OCI-LY7 (cell line): Measurements from ENCODE around the gene SMAD5. TPM values are rescaled to one million over a fixed set of nuclear protein-coding genes. Genes with fewer than 3 reads are reported as not detected.

Experiments used
- BruUV-seq: library from RNA; stranded (reverse); fragments of 400-500 nt; replicated peaks from 2 replicates; lab custom pipeline; 2021; lab: Mats Ljungman, UMichigan
- CTCF ChIA-PET: fragments of 300-600 bp; sonication (Branson Sonifier 250); formaldehyde crosslinking; loops from one replicate; lab custom pipeline; 2022; ENCODE audit warnings: antibody characterized with exemption; ENCODE audit not compliant: unreplicated experiment; lab: Charles Lee
- POLR2A ChIA-PET: fragments of 300-600 bp; sonication (Branson Sonifier 250); formaldehyde crosslinking; loops from one replicate; lab custom pipeline; 2022; ENCODE audit warnings: antibody characterized with exemption; lab: Charles Lee
- DNase-seq: peaks from one replicate; pipeline ENCODE4 v3.0.0-alpha.2; 2015; ENCODE audit warnings: low spot score
- H2AFZ ChIP-seq: fragments of 200-600 bp; sonication (generic), shearing (Covaris generic); 2 replicates; pipeline ENCODE4 v1.6.1; 2014; ENCODE audit warnings: mild to moderate bottlenecking, antibody characterized with exemption, low read length, moderate library complexity
- H3K27ac ChIP-seq: fragments of 200-600 bp; sonication (generic); 2 replicates; pipeline ENCODE4 v1.5.1; 2014; ENCODE audit warnings: mixed run types, low read depth, mild to moderate bottlenecking, moderate library complexity, low read length, inconsistent platforms; ENCODE audit not compliant: poor library complexity, severe bottlenecking
- H3K36me3 ChIP-seq: fragments of 200-600 bp; sonication (generic); 2 replicates; pipeline ENCODE4 v1.6.1; 2014; ENCODE audit warnings: mild to moderate bottlenecking, antibody characterized with exemption, low read length, moderate library complexity, mixed read lengths; ENCODE audit not compliant: insufficient read depth
- H3K4me1 ChIP-seq: fragments of 200-600 bp; sonication (generic); 2 replicates; pipeline ENCODE4 v1.5.1; 2014; ENCODE audit warnings: mild to moderate bottlenecking, low read length; ENCODE audit not compliant: insufficient read depth, poor library complexity, severe bottlenecking
- H3K4me2 ChIP-seq: fragments of 200-600 bp; sonication (generic); 2 replicates; pipeline ENCODE4 v1.6.1; 2014; ENCODE audit warnings: mild to moderate bottlenecking, low read length
- H3K4me3 ChIP-seq: fragments of 200-600 bp; sonication (generic); 2 replicates; pipeline ENCODE4 v1.5.1; 2014; ENCODE audit warnings: mild to moderate bottlenecking, low read depth, low read length; ENCODE audit not compliant: poor library complexity, severe bottlenecking
- H3K79me2 ChIP-seq: fragments of 200-600 bp; sonication (generic); 2 replicates; pipeline ENCODE4 v1.6.1; 2016; ENCODE audit warnings: low read depth, mild to moderate bottlenecking, low read length, moderate library complexity, mixed read lengths; ENCODE audit not compliant: insufficient read depth
- H3K9me2 ChIP-seq: fragments of 200-600 bp; sonication (generic); 2 replicates; pipeline ENCODE4 v1.6.1; 2016; ENCODE audit warnings: mild to moderate bottlenecking, low read length, mixed read lengths; ENCODE audit not compliant: insufficient read depth
- H3K9me3 ChIP-seq: fragments of 200-600 bp; sonication (generic); 2 replicates; pipeline ENCODE4 v1.6.1; 2014; ENCODE audit warnings: mild to moderate bottlenecking, mixed run types, low read length, mixed read lengths
- H4K20me1 ChIP-seq: fragments of 200-600 bp; sonication (generic); 2 replicates; pipeline ENCODE4 v1.6.1; 2014; ENCODE audit warnings: mild to moderate bottlenecking, antibody characterized with exemption, low read length, moderate library complexity, mixed read lengths; ENCODE audit not compliant: insufficient read depth
- CTCF ChIP-seq: fragments of 200-600 bp; sonication (generic); conservative IDR thresholded peaks from 2 replicates; pipeline ENCODE4 v1.5.1; 2014; ENCODE audit warnings: mild to moderate bottlenecking, antibody characterized with exemption, low read length, moderate library complexity, mixed read lengths
- EZH2phosphoT487 ChIP-seq: fragments of 200-600 bp; sonication (generic); IDR thresholded peaks from 2 replicates; pipeline ENCODE4 v1.6.1; 2018; ENCODE audit warnings: low read depth, borderline replicate concordance, mild to moderate bottlenecking, mixed run types, antibody characterized with exemption, low read length, moderate library complexity, mixed read lengths
- intact Hi-C: fragments of 100-400 bp; cut with micrococcal nuclease; formaldehyde crosslinking; loops from one replicate; pipeline ENCODE4 v1.10.0; 2022; ENCODE audit not compliant: unreplicated experiment
- small RNA-seq: library from RNA; depleted of rRNA; stranded (forward); fragments of <200 nt; gene quantifications from one replicate; pipeline ENCODE3, GENCODE V24; 2014
- total RNA-seq, 2 experiments: library from RNA; depleted of rRNA in 1 of 2; stranded (reverse); fragments of >200 nt in 1 of 2; shearing (Covaris generic) in 1 of 2; gene quantifications; 2 replicates each; pipeline ENCODE4 v1.2.3, GENCODE V29; 2014 to 2022

The SMAD5 gene
- total RNA-seq, 2 experiments from 2014 or later, result 32.9 to 94.5 TPM

DNA sequence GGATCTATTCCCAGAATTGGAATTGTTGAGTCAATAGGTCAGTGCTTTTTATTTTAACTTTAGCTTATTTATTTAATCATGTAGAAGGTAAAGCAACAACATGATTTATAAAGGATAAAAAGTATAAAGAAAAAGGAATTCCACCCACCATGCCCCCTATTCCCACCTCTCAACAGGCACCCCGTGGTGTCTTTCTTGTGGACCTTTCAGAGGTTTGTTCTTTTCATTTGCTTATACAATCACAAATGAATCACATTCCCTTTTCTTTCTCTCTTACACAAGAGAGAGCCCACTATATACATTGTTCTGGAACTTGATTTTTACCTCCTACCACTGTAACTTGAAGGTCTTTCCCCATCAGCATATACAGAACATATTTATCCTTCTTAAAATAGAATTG, 97.5 kb downstream of the SMAD5 start:
- Histone ChIP-seq H3K9me2 (no peaks in the 10 kb centered on the region), H3K4me3 (no peak overlapping the region), H2AFZ (no peak overlapping the region), H3K36me3 (no peaks in the 10 kb centered on the region), H3K27ac (no peak overlapping the region), H3K4me2 (no peak overlapping the region), H3K79me2 (no peaks in the 10 kb centered on the region), H3K4me1 (no peaks in the 10 kb centered on the region), H4K20me1 (no peaks in the 10 kb centered on the region), H3K9me3 (no peaks in the 10 kb centered on the region)
- ChIA-PET POLR2A (no interaction called here), CTCF (no interaction called here)
- TF ChIP-seq EZH2phosphoT487, result no peak
- TF ChIP-seq CTCF, result no peak
- BruUV-seq, result no TSS peak
- intact Hi-C loops, result no loop called here
- DNase-seq, result no peak

DNA sequence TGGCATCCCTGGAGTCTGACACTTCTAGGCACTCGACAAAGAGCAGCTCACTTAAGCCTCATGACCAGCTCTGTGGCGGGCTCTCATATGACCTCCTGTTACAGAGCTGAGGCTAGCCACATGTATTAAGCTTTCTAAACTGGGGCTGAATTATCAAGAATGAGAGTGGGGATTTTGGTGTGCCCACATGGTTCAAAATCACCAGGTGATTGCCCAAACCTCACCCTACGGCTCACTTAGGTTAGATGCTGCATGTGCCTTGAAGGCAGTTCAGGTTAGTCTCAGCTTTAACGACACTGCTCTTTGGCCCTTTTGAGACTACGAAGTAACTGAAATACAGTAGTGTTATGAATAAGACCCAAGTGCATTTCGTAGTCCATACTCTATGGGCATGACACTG, 99.7 kb downstream of the SMAD5 start:
- H3K79me2 ChIP-seq, result no peaks in the 10 kb centered on the region
- no TSS peak for BruUV-seq
- ChIA-PET CTCF (no interaction called here), POLR2A (interaction anchor here (1.0 kb wide), 1 partner anchor 9 kb away, joined by 3 read pairs; no protein-coding TSS in a partner anchor)
- no peak for DNase-seq
- no peaks in the 10 kb centered on the region for H3K36me3 ChIP-seq
- H3K27ac ChIP-seq, result no peak overlapping the region
- intact Hi-C loops, result no loop called here
- H3K9me3 ChIP-seq, result no peaks in the 10 kb centered on the region
- H3K9me2 ChIP-seq, result no peaks in the 10 kb centered on the region
- H3K4me1 ChIP-seq, result no peaks in the 10 kb centered on the region
- no peak overlapping the region for H3K4me2 ChIP-seq
- no peak overlapping the region for H3K4me3 ChIP-seq
- TF ChIP-seq CTCF (no peak), EZH2phosphoT487 (no peak)
- no peaks in the 10 kb centered on the region for H4K20me1 ChIP-seq
- H2AFZ ChIP-seq, result no peak overlapping the region

Small RNAs within 50 kb of the gene (small RNA-seq; reads per million reads assigned to genes)
- gene RF02173, result not detected
- not detected for gene RF02175
- gene RF02176, result not detected

Other genes with a start within 250 kb of the SMAD5 start
- not detected in 2 replicates for gene IL9, start 237.0 kb upstream of the SMAD5 start, total RNA-seq (2014; rRNA removed; shearing (Covaris generic))
- not detected in 2 replicates for gene IL9, start 237.0 kb upstream of the SMAD5 start, total RNA-seq (2022)
- not detected in 2 replicates for gene LECT2, start 177.9 kb upstream of the SMAD5 start, total RNA-seq (2014; rRNA removed; shearing (Covaris generic))
- gene LECT2, start 177.9 kb upstream of the SMAD5 start, total RNA-seq (2022), result not detected in 2 replicates
- not detected in 2 replicates for gene TGFBI, start 103.9 kb upstream of the SMAD5 start, total RNA-seq (2014; rRNA removed; shearing (Covaris generic))
- not detected in 2 replicates for gene TGFBI, start 103.9 kb upstream of the SMAD5 start, total RNA-seq (2022)
- not detected in 2 replicates for gene SMIM32, start 60.3 kb downstream of the SMAD5 start, total RNA-seq (2014; rRNA removed; shearing (Covaris generic))
- gene SMIM32, start 60.3 kb downstream of the SMAD5 start, total RNA-seq (2022), result not detected in 2 replicates
- gene TRPC7, start 232.7 kb downstream of the SMAD5 start, total RNA-seq (2014; rRNA removed; shearing (Covaris generic)), result not detected in 2 replicates
- not detected in 2 replicates for gene TRPC7, start 232.7 kb downstream of the SMAD5 start, total RNA-seq (2022)